Aorta (tissue), 5 donors: ENCODE results near the gene EIF4E. TPM values are rescaled to one million over a fixed set of nuclear protein-coding genes. Genes with fewer than 3 reads are reported as not detected.
A peak's percentile ranks its signal among the peaks of the same experiment; 100 is the strongest.

Experiments
- ATAC-seq: fragments of 200-7000 bp; cut with Tn5 transposase; one replicate; pipeline ENCODE4 v1.9.1; 2022; ENCODE audit warnings: moderate library complexity; ENCODE audit not compliant: low FRiP score
- DNase-seq, 2 donors: peaks; one replicate each; pipeline ENCODE4 v3.0.0-alpha.2; 2020
- H3K27ac ChIP-seq, 2 donors: one replicate each; pipeline ENCODE4 v1.5.1; 2013; ENCODE audit warnings: low read length in 2 of 2, mild to moderate bottlenecking in 2 of 2, moderate library complexity in 2 of 2, control low read depth in 1 of 2, inconsistent platforms in 1 of 2, low read depth in 1 of 2
- H3K27me3 ChIP-seq, 2 donors: one replicate each; pipeline ENCODE4 v1.6.1; 2013; ENCODE audit warnings: control low read depth in 1 of 2, low read length in 1 of 2, mild to moderate bottlenecking in 1 of 2, moderate library complexity in 1 of 2; ENCODE audit not compliant: insufficient read depth in 2 of 2, control insufficient read depth in 1 of 2
- H3K36me3 ChIP-seq, 2 donors: one replicate each; pipeline ENCODE4 v1.6.1; 2013; ENCODE audit warnings: control low read depth in 1 of 2, low read length in 1 of 2, mild to moderate bottlenecking in 1 of 2; ENCODE audit not compliant: insufficient read depth in 2 of 2, control insufficient read depth in 1 of 2
- H3K4me1 ChIP-seq, 2 donors: one replicate each; pipeline ENCODE4 v1.6.1; 2013; ENCODE audit warnings: low read length in 2 of 2, control low read depth in 1 of 2, mild to moderate bottlenecking in 1 of 2, moderate library complexity in 1 of 2; ENCODE audit not compliant: insufficient read depth in 2 of 2, control insufficient read depth in 1 of 2
- H3K4me3 ChIP-seq, 2 donors: one replicate each; pipeline ENCODE4 v1.5.1; 2013; ENCODE audit warnings: low read length in 2 of 2, control low read depth in 1 of 2, mild to moderate bottlenecking in 1 of 2
- H3K9me3 ChIP-seq: one replicate; pipeline ENCODE4 v1.6.1; 2013; ENCODE audit warnings: mild to moderate bottlenecking, low read length; ENCODE audit not compliant: control insufficient read depth
- WGBS, 2 donors: extraction: QIAGEN DNeasy Blood & Tissue Kit; methylation state at CpG; one replicate each; pipeline ENCODE4 v1.1.7; 2013; 5-methylcytosine and 5-hydroxymethylcytosine counted together
- intact Hi-C, 2 donors: fragments of 100-400 bp; cut with DNase I; formaldehyde crosslinking; loops; one replicate each; pipeline versions ENCODE4 v1.14.2 to v1.15.0; 2022
- long read RNA-seq, 2 donors: library from polyadenylated mRNA; unstranded; transcript quantifications; one replicate each; pipeline ENCODE4 v2.0.0, GENCODE V29; 2020 to 2021
- polyA plus RNA-seq, 2 donors: library from polyadenylated mRNA; stranded (reverse); fragments of 200-250 nt; gene quantifications; one replicate each; pipeline ENCODE4 v1.2.3, GENCODE V29; 2013
- total RNA-seq, 2 donors: library from RNA; stranded (reverse); fragmentation: NEBNext Ultra II Directional; extraction: Animal tissue kit (Norgen Biotek cat#: 25700); gene quantifications; one replicate each; pipeline ENCODE4 v1.2.1, GENCODE V29; 2021
- donor health status: healthy with polysubstance abuse.
- donor health status: Bipolar disorder and iron deficiency.
- donor health status: DM: no; HTN: no; CAD: no.
- donor health status: DM: no; HTN: no; CAD: no.
- donor health status: DM: yes; HTN: yes; CAD: no.

EIF4E gene, protein sequence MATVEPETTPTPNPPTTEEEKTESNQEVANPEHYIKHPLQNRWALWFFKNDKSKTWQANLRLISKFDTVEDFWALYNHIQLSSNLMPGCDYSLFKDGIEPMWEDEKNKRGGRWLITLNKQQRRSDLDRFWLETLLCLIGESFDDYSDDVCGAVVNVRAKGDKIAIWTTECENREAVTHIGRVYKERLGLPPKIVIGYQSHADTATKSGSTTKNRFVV
- total RNA-seq, result 10 to 100 TPM; 60.3 to 72.8 TPM
- 10 to 100 TPM; 34.0 to 79.3 TPM for polyA plus RNA-seq
- long read RNA-seq, donor 1, full-length matches to known transcripts, result 73 of 97 reads
- long read RNA-seq, donor 1, partial matches to known transcripts, result 15 of 97 reads
- long read RNA-seq, donor 1, other reads (novel, unspliced or antisense), result 9 of 97 reads
- long read RNA-seq, donor 2, full-length matches to known transcripts, result 16 of 24 reads
- long read RNA-seq, donor 2, partial matches to known transcripts, result 7 of 24 reads
- long read RNA-seq, donor 2, other reads (novel, unspliced or antisense), result 1 of 24 reads

DNA sequence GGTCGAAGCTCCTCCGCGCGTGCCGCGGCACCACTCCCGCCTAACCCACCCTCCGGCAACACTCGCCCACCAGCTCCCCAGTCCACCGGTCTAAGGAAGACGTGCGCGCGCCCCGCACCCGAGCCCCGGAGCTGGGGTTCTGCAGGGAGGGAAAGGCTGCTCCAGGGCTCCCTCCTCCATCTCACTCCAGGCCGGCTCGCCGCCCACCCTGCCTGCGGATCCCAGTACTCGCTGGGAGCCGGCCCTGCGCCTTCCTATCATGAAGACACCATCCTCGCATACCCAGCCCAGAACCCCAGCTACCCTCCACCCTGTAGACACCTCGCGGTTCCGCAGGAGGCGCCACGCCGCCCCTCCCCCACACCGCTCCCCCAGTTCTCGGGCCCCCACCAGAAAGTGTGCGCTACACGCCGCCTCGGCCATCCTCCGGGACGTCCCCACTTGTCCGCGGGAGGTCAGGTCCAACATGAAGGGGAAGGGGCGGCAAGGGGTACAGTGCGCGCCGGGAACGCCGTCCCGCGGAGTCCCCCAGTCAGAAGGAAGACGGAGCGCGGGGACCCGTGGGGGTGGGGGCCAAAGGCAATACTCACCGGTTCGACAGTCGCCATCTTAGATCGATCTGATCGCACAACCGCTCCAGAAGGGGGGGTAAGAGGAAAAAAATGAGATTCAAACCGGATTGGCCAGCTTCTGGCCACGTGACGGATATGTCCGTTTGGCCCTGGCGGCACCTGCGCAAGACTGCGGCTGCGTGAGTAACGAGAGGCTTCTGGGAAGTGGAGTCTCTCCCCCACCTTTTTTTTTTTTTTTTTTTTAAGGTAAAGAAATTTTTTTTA, at the start of gene EIF4E:
Gene EIF4E, minus strand, starts transcription at position 629 of the 836 bp plus-strand sequence. Its CDS starts 21 bp downstream, at position 608.
- intact Hi-C loops, result loop anchor here (5.0 to 10.0 kb wide), 5 partner anchors 69 to 479 kb away; partner anchors contain the start of genes METAP1 (in 2 of the 2) and TSPAN5 (in 1 of the 2)

DNA sequence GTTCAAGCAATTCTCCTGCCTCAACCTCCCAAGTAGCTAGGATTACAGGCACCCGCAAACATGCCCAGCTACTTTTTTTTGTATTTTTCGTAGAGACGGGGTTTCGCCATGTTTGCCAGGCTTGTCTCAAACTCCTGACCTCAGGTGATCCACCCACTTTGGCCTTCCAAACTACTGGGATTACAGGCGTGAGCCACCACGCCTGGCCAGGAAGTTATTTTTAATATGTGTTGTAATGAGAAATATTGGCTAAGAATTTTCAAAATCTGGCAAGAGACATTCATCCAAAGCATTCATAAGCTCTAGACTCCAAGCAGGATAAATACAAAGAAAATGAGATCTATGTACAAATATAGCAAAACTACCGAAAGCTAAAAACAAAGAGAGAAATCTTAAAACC, 48.6 kb upstream of the EIF4E start:
- Histone ChIP-seq H3K36me3 (no peaks in the 10 kb centered on the region), H3K4me1 (peaks cover 0 to 2% of the 10 kb centered on the region in 2 donors), H3K4me3 (no peak overlapping the region), H3K27me3 (no peaks in the 10 kb centered on the region), H3K9me3 (no peaks in the 10 kb centered on the region), H3K27ac (no peak overlapping the region)
- no peak for DNase-seq
- WGBS, 2 donors, result 15 to 23% methylated on average over 7 of the region's 7 CpGs
- ATAC-seq, result no peak
- intact Hi-C loops, result no loop called here

More for the DNA sequence above, at the start of gene EIF4E:
- Histone ChIP-seq H3K4me1 (no peaks in the 10 kb centered on the region), H3K9me3 (no peaks in the 10 kb centered on the region), H3K36me3 (no peaks in the 10 kb centered on the region), H3K4me3 (peak within 1 kb of the TSS; percentile 72 to 84), H3K27me3 (no peaks in the 10 kb centered on the region), H3K27ac (peak within 1 kb of the TSS; percentile 34 to 97)
- DNase-seq, result peak; percentile 98 to 99
- WGBS, 2 donors, result 0 to 1% methylated on average over 68 of the region's 68 CpGs
- ATAC-seq, result peak; percentile 98

DNA sequence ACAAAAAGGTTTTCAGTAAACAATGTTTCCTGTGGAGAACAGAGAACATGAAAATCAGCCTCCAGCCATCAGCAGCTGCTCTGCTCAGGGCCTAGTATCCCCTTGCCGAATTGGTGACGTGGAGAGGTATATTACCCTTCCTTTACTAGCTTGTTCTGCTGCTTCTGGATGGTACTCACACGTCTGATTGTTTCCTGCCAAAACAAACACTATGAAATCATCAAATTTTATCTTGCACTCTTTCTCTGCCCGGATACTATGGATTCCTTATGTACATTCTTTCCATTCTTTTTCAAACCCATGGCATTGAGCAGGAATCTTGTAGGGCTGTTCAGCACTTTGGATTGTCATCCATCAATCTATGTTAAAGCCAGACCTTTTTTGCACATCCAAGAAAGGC, 47.8 kb upstream of the EIF4E start:
- Histone ChIP-seq H3K4me1 (peaks cover 0 to 2% of the 10 kb centered on the region in 2 donors), H3K27me3 (no peaks in the 10 kb centered on the region), H3K36me3 (no peaks in the 10 kb centered on the region), H3K4me3 (no peak overlapping the region), H3K9me3 (no peaks in the 10 kb centered on the region), H3K27ac (no peak overlapping the region)
- ATAC-seq (no peak), DNase-seq (no peak)
- 27 to 32% methylated on average over 4 of the region's 4 CpGs for whole genome bisulfite sequencing, 2 donors
- intact Hi-C loops, result no loop called here

DNA sequence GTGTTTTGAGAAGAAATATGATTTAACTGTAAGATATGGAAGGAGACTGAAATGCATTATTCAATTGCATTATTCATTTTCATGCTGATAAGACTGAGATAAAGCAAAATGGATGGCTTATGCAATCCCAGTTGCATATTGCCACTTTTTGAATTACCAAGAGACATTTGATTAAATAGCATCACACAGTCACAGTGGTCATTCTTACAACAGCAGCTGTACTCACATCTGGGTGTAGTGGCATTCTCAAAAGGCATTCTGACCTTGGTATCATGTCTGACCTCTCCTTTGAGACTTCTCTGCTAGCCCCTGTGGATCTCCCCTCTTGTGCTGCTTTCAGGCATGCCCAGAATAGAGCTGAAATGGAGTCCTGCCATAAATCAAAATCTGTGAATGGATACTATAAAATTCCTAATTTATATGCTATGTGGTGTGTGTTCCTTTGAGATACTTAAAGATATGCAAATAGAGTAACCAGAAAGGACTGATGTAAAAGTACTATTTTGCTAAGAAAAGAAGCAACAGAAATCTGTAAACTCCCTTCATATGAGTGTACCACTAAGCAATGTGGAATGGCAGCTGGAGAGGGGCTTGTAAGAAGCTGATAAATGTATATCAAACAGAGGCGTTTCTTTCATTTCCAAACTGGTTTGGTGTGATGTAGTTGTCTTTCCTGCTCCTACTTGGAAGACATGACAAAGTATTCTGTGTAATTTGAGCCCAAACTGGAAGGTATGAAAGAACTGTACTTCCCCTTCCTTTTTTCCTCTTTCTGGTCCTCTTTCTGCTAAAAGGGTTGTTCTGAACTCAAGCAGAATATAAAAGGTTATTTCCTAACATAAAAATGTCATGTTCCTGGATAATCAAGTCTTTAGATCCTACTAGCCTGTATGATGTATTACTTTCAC, 41.2 kb upstream of the EIF4E start:
- H3K27me3 ChIP-seq, result no peaks in the 10 kb centered on the region
- no peaks in the 10 kb centered on the region for H3K9me3 ChIP-seq
- DNase-seq (no peak), ATAC-seq (no peak)
- H3K27ac ChIP-seq, result no peak overlapping the region
- intact Hi-C loops, result no loop called here
- H3K4me3 ChIP-seq, result no peak overlapping the region
- H3K36me3 ChIP-seq, result no peaks in the 10 kb centered on the region
- H3K4me1 ChIP-seq, result no peaks in the 10 kb centered on the region
- 23 to 25% methylated on average over 1 of the region's 1 CpG for WGBS, 2 donors

DNA sequence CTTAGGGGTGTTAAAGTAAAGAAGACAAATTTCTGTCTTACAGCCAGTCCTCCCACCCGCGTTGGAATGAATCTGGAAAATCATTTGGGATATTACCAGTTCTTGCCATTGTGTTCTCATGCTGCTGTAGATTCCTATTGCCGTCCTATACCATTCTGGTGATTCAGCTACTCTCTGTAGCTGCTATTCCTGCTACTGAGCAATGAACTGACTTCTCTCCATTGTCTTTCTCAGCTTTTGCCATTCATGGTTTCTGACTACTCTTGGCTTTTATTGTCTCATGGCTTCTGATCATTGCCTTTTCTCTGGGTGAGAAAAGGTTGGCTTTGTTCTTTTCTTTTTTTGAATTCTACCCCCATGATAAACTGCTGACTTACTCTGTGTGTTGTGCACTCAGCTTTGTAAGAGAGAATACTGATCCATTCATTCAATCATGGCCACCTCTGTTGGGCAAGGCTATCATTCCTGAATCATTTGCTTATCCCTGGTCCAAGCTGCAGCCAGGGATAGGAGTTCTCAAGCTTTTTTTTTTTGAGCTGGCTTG, 38.9 kb upstream of the EIF4E start:
- Histone ChIP-seq H3K4me3 (no peak overlapping the region), H3K36me3 (no peaks in the 10 kb centered on the region), H3K27ac (no peak overlapping the region), H3K4me1 (no peaks in the 10 kb centered on the region), H3K9me3 (no peaks in the 10 kb centered on the region), H3K27me3 (no peaks in the 10 kb centered on the region)
- DNase-seq (no peak), ATAC-seq (no peak)
- intact Hi-C loops, result no loop called here
- WGBS, 2 donors, result 89 to 90% methylated on average over 3 of the region's 3 CpGs

DNA sequence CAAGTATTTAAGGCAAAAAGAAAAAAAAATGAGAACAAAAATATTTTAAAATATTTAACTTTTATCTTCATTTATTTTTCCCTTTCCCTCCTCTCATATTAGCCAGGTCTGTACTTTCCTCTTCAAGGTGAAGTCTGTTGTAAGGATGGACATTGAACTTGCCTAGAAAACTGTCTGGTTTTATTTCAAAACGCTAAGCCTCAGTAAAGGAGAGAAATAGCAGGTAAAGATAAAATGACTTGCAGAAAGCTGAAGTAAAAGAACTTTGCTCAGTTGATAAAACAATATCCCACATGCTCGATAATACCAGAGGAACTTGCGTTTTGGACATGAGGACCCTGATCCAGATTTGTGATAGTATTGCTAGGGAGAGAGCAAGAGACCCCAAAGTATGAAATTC, 38.0 kb upstream of the EIF4E start:
- Histone ChIP-seq H3K4me1 (no peaks in the 10 kb centered on the region), H3K4me3 (no peak overlapping the region), H3K27ac (no peak overlapping the region), H3K9me3 (no peaks in the 10 kb centered on the region), H3K27me3 (no peaks in the 10 kb centered on the region), H3K36me3 (no peaks in the 10 kb centered on the region)
- ATAC-seq, result no peak
- intact Hi-C loops, result no loop called here
- no peak for DNase-seq
- WGBS, 2 donors, result 87 to 90% methylated on average over 3 of the region's 3 CpGs

DNA sequence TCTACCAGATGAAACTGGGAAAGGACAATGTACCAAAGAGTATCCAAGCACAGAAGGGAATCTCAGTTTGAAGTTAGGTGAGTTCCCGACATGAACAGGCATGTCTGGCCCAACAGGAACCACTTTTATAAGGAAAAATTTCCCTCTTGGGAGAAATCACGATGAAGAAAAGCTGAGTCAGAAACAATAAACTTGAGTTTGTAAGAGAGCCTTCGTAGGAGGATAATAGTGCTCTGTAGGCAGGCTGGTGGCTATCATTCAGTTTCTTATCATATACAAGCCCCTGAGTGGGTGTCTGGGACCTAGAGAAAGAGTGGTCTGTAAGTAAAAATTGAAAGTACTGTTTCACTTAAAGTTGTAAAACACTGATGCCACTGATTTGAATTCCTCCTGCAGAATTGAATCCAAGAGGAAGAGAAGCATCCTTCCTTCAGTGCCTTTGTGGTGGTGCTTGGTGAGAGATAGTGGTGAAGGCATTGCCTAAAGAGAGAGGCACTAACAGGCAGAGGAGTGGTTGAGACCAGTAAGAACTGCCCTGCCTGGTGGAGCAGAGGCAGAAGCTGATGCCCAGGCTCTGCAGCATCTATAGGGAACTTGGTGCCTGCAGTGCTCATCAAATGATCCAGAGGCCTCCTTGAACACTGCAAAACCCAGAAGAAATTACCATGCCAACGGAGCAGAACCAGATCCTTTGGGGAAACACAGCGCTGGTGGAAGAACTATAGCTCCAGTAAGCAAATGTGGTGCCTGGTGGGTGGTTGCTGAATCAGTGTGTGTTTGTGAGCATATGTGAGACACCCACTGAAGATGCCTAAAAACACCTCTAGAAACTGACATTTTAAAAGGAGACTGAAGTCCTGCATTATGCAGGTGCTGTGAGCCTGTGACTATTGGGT, 34.9 kb upstream of the EIF4E start:
- WGBS, 2 donors, result 57 to 69% methylated on average over 5 of the region's 5 CpGs
- H3K27ac ChIP-seq, result no peak overlapping the region
- intact Hi-C loops, result no loop called here
- ATAC-seq, result no peak
- H3K4me1 ChIP-seq, result no peaks in the 10 kb centered on the region
- DNase-seq, result no peak
- H3K9me3 ChIP-seq, result no peaks in the 10 kb centered on the region
- no peaks in the 10 kb centered on the region for H3K27me3 ChIP-seq
- no peaks in the 10 kb centered on the region for H3K36me3 ChIP-seq
- H3K4me3 ChIP-seq, result no peak overlapping the region
